SW480 (cell line): ENCODE results near the gene RIMS4.
"Not testable (repeated sequence)": the region's sequence is repeated elsewhere in the genome, so short reads cannot be mapped to it uniquely, and the experiment has no call there.

Experiments used
- DNase-seq: peaks from one replicate; pipeline ENCODE4 v3.0.0-alpha.2; 2016; ENCODE audit warnings: low spot score

Gene RIMS4

GRCh38 chr20:44795836-44796235, 14.5 kb downstream of the RIMS4 start:
- DNase-seq = no peak

- DNase-seq = no peak
These were observed 17.6 kb downstream of the RIMS4 start for GRCh38 chr20:44792796-44793195.

DNA sequence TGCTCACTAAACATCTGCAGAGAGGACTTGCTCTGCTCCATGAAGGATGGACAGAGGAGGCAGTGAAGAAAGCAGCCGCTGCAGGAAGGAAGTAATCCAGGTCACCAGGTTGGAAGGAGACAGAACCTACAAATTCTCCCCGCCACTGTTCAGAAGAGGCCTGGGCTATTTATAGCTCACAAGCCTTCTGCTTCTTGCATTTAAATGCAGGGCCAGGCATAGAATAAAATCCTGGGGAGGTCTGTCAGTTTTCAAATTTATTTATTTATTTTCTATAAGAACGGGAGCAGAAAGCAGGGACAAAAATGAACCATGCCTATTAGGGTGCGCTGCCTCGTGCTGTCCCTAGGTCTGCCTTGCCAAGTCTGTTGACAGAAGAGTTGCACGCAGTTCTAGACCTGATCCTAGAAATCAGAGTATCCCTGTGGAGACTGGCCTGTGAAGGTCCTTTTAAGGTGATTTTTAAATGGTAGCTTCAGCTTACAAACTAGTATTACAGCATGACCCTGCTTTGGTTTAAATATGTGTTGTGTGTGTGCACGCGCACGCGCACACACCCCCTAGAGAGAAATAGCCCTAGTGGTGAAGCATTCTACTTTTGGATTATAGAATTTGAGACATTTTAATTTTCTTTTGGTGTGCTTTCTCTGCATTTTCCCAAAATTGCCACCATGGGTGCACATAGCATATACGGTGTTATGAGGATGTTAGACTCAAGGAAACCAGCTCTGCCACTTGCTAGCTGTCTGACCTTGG, 19.5 kb downstream of the RIMS4 start:
- DNase-seq = no peak

DNA sequence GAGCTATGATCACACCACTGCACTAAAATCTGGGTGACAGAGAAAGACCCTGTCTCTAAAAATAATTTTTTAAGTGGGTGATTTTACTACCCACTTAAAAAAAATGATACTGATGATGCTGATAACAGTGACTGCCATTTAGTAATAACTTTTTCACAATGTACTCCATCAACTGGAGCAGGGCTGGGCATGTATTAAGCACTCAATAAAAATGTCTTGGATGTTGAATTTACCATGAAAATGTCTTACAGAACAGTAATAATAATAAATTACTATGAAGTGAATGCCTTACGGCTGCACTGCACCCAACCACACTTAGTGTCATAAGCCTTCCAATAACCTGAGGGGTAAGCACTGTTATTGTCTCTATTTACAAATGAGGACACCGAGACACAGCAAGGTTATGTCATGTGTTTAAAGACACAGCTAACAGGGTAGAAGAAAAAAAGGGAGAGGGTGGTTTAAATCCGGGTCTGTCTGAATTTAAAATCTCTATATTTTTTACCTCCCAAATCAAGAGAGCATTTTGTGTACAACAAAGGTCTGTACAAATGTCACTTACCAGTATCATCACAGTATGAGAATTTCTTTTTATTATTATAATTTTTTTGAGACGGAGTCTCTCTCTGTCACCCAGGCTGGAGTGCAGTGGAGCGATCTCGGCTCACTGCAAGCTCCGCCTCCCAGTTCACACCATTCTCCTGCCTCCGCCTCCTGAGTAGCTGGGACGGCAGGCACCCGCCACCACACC, 21.5 kb downstream of the RIMS4 start:
- no peak for DNase-seq

DNA sequence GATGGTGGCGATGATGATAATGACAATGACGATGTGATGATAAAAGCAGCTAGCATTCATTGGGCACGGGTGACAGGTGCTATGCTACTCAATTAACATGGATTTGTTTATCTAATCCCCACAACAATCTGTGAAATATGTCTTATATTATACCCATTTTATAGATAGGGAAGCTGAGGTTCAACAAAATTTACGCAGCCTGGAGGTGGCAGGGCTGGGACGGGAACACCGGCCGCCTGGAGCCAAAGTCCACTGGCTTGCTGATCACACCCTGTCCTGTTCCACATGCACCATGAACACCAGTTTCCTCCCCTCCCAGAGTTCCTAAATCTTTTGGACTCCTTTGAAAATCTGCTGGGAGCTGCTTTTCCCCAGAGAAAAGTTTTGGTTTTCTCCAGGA, 23.0 kb downstream of the RIMS4 start:
- DNase-seq = no peak

- no peak for DNase-seq
These were observed 24.6 kb downstream of the RIMS4 start for GRCh38 chr20:44785768-44786167.

- no peak for DNase-seq
These were observed 25.7 kb downstream of the RIMS4 start for GRCh38 chr20:44784688-44785087.

GRCh38 chr20:44781791-44782190, 28.6 kb downstream of the RIMS4 start:
- no peak for DNase-seq

- no peak for DNase-seq
These were observed 29.2 kb downstream of the RIMS4 start for GRCh38 chr20:44781118-44781517.

- DNase-seq = peak; percentile 48
These were observed 30.1 kb downstream of the RIMS4 start for GRCh38 chr20:44780226-44780625.

GRCh38 chr20:44776980-44777379, 33.4 kb downstream of the RIMS4 start:
- DNase-seq = peak; percentile 23

- DNase-seq = no peak
These were observed 37.1 kb downstream of the RIMS4 start for GRCh38 chr20:44773070-44773829.

DNA sequence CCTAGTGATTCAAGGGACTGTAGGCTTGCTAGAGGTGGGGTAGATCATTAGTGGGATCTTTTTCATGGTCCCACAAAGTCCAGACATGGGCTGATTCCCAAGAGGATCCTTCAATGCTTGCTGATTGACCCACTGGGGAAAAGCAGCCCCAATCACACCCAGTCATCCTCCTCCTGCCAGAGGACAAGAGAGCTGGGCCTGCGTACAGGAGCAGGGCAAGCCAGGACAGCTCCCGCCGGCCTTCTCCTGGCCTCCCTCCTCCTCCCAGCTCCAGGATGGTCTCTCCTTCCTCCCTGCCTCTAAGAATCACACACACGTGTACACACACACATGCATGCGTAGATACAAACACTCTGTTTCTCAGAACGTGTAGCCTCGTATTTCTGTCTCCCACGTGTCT, 37.7 kb downstream of the RIMS4 start:
- no peak for DNase-seq

DNA sequence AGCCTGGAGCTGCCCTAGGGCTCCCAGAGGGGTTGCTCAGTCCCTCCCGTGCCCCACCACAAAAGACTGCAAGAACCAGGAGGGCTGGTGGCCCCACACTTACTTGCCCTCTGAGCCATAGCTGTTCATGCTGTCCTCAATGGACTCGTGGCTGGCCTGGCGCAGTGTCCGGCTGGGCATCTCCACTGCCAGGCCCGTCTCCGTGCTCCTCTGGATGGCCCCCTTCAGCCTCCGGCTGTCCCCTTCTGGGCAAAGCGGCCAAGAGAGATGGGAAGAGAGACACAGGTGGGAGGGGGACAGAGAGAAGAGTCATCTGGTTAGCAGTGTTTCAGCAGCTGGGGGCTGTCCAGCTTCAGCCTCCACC, 39.2 kb downstream of the RIMS4 start:
- DNase-seq = no peak

DNA sequence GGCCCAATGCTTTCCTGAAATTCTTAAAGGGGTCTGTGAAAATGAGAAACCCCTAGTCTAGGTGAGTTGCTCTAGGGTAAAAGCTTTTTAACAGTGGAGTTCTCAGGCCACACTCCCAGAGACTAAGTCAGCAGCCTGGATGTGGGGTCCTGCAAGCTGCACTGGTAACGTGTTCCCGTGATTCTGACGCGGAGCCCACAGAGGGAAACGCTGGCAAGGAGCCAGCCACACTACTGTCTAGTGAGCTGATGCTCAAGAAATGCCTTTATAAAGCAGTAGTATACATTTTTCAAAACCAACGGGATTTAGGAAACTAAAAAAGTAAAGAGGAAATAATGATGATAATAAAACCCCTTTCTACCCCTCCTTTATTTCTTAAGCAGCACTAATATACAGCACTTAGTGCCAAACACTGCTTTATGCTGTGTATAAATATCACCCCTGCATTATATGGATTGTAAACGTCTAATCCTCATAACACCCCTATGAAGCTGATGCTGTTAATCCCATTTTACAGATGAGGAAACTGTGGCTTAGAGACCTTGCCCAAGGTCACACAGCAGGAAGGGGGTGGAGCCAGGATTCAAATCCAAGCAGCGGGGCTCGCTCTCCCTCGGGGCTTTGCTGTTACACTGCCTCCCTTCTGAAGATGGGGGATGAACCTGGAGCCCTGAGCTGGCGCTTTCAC, 39.7 kb downstream of the RIMS4 start:
- DNase-seq = no peak

- no peak for DNase-seq
These were observed 40.9 kb downstream of the RIMS4 start for GRCh38 chr20:44769481-44769863.

DNA sequence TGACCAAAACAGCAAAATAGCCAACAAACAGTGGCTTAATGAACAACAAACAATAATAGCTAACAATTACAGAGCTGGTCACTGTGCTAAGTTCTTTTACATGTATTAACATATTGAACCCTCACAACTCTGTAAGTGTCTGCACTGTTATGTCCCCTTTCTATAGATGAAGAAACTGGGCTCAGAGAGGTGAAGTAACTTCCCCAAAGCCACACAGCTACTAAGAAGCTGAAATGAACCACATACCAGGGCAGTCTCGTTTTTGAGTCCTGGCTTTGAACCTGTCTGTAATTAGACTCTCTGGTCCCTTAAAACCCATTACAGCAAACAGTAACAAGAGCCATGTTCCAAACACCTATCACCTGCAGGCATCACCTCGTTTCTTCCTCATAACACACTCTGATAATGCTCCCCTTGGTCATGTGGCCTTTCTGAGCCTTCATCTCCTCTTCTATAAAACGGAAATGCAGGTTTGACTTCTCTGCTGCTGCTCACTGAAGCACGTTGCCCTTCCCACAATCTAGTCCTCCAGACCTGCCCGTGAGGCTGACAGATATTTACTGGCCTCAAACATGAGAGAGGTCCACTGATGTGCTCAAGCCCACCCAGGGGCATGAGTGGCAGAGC, 41.4 kb downstream of the RIMS4 start:
- DNase-seq = no peak

DNA sequence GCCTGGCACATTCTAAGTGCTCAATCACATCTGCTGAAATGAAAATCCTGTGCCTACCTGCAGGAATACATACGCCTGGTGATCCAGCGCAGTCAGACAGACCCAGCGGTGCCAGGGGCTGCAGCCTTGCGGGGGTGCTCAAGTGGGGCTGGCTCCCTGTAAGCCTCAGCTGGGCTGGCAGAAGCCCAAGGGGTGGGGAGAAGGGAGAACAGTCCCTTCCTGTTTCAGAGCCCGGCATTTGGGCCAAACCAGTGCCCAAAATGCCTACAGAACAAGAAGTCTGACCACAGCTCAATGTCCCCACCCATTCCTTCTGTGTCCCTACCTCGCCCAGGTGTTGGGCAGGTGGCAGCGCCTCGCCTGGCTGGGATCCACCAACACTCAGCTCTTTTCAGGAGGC, 42.1 kb downstream of the RIMS4 start:
- no peak for DNase-seq

- peak; percentile 34 for DNase-seq
These were observed 44.5 kb downstream of the RIMS4 start for GRCh38 chr20:44765701-44766347.

DNA sequence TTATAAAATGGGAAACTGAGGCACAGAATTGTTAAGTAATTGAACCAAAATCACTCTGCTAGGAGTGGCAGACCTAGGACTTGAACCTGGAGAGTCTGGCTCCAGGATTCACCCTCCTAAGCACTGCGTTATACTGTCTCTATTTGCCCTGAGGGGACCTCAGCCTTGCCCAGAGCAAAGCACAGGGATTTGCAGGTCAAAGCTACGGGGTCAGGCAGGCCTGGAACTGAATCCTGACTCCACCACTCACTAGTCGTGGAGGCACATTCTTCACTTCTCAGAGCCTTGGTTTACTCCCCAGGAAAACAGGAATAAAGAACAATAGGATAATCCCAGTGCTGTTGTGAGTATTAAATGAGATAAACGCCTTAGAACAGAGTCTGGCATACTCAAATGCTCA, 45.3 kb downstream of the RIMS4 start:
- no peak for DNase-seq

DNA sequence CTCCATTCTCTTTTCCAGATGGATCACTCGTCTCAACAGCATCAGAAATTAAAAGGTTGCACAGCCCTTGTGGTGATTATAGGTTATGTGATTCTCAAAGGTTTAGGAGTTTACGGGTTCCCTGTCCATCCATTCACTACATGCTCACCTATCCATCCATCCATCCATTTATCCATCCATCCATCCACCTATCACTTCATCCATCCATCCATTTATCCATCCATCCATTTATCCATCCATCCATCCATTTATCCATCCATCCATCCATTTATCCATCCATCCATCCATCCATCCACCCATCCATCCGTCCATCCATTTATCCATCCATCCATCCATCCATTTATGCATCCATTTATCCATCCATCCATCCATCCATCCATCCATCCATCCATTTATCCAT, 46.5 kb downstream of the RIMS4 start:
- DNase-seq = not testable (repeated sequence)
